GM12878 (cell line): ENCODE results near the gene IFITM5. TPM values are rescaled to one million over a fixed set of nuclear protein-coding genes. Genes with fewer than 3 reads are reported as not detected.
A peak's percentile ranks its signal among the peaks of the same experiment; 100 is the strongest.

Experiments
- CBX5 ChIP-seq: sonication (generic); IDR thresholded peaks from 2 replicates; pipeline ENCODE4 v1.6.1; 2016; ENCODE audit warnings: low read depth, moderate library complexity, mild to moderate bottlenecking, inconsistent platforms
- ESRRA ChIP-seq: IDR thresholded peaks from 2 replicates; pipeline ENCODE4 v1.6.1; 2012; ENCODE audit warnings: mild to moderate bottlenecking, low read length, improper control_type of control experiment
- HDAC2 ChIP-seq: fragments of 200-600 bp; sonication (generic); IDR thresholded peaks from 2 replicates; pipeline ENCODE4 v1.6.1; 2017
- JUNB ChIP-seq: IDR thresholded peaks from 2 replicates; pipeline ENCODE4 v1.6.1; 2016; ENCODE audit warnings: antibody characterized with exemption, mild to moderate bottlenecking
- MXI1 ChIP-seq: fragments of 150-350 bp; IDR thresholded peaks from 2 replicates; pipeline ENCODE4 v1.6.1; 2011; ENCODE audit warnings: low read depth, mild to moderate bottlenecking, inconsistent platforms, low read length, improper control_type of control experiment
- PML ChIP-seq: IDR thresholded peaks from 2 replicates; pipeline ENCODE4 v1.6.1; 2012; ENCODE audit warnings: low read length, inconsistent platforms
- POLR2AphosphoS2 ChIP-seq: IDR thresholded peaks from 2 replicates; pipeline ENCODE4 v1.6.1; 2011; ENCODE audit warnings: low read depth, mild to moderate bottlenecking, low read length, improper control_type of control experiment, moderate library complexity
- POLR2AphosphoS5 ChIP-seq: IDR thresholded peaks from 2 replicates; pipeline ENCODE4 v1.6.1; 2011; ENCODE audit warnings: mild to moderate bottlenecking, low read length, inconsistent platforms
- RFX5 ChIP-seq: IDR thresholded peaks from 2 replicates; pipeline ENCODE4 v1.6.1; 2011; ENCODE audit warnings: low read depth, low read length, improper control_type of control experiment
- RUNX3 ChIP-seq: IDR thresholded peaks from 2 replicates; pipeline ENCODE4 v1.6.1; 2012; ENCODE audit warnings: low read length, inconsistent platforms
- SIX5 ChIP-seq: IDR thresholded peaks from 2 replicates; pipeline ENCODE4 v1.6.1; 2011; ENCODE audit warnings: mild to moderate bottlenecking, low read depth, low read length, moderate library complexity; ENCODE audit not compliant: severe bottlenecking
- SMAD5 ChIP-seq: IDR thresholded peaks from 2 replicates; pipeline ENCODE4 v1.6.1; 2016; ENCODE audit warnings: antibody characterized with exemption, low read depth
- SREBF1 ChIP-seq: IDR thresholded peaks from 2 replicates; pipeline ENCODE4 v1.6.1; 2012; ENCODE audit warnings: mild to moderate bottlenecking, low read length
- TCF12 ChIP-seq: IDR thresholded peaks from 2 replicates; pipeline ENCODE4 v1.6.1; 2011; ENCODE audit warnings: low read depth, mild to moderate bottlenecking, low read length
- YY1 ChIP-seq: IDR thresholded peaks from 2 replicates; pipeline ENCODE4 v1.6.1; 2011; ENCODE audit warnings: low read depth, mild to moderate bottlenecking, low read length
- ZNF384 ChIP-seq: IDR thresholded peaks from 2 replicates; pipeline ENCODE4 v1.6.1; 2012; ENCODE audit warnings: low read depth, mild to moderate bottlenecking, low read length, improper control_type of control experiment, borderline replicate concordance
- polyA plus RNA-seq, 11 experiments: library from polyadenylated mRNA; depleted of rRNA in 4 of 11; unstranded in 6 of 11; stranded (reverse) in 5 of 11; fragments of >200 nt; fragmentation: Nextera tagmentation in 4 of 11; fragmentation: Illumina TruSeq in 1 of 11; extraction: Ambion mirVana in 4 of 11; extraction: Trizol in 1 of 11; gene quantifications; 1 replicate in 1 of 11; 2 replicates in 10 of 11; pipeline versions ENCODE4 v1.2.1 to v1.2.3, GENCODE V29; 2011 to 2016; ENCODE audit warnings: inconsistent platforms in 2 of 11, missing spikeins in 2 of 11, low read depth in 1 of 11
- total RNA-seq, 4 experiments: library from RNA; depleted of rRNA in 3 of 4; stranded (reverse); fragments of >200 nt in 3 of 4; fragmentation: Illumina TruSeq in 1 of 4; extraction: Trizol in 1 of 4; gene quantifications; 2 replicates each; pipeline versions ENCODE4 v1.2.1 to v1.2.3, GENCODE V29; 2013 to 2021
- TF ChIP-seq, protein P1 (sequence below): IDR thresholded peaks from 2 replicates; pipeline ENCODE4 v1.6.1; 2012; ENCODE audit warnings: low read depth, low read length, improper control_type of control experiment
- TF ChIP-seq, protein P2 (sequence below): fragments of 450-650 bp; IDR thresholded peaks from 2 replicates; pipeline ENCODE4 v1.6.1; 2017; ENCODE audit warnings: mild to moderate bottlenecking
- TF ChIP-seq, protein P3 (sequence below): fragments of 450-650 bp; IDR thresholded peaks from 2 replicates; pipeline ENCODE4 v1.6.1; 2016; ENCODE audit warnings: mild to moderate bottlenecking
- TF ChIP-seq, protein P4 (sequence below): fragments of 450-650 bp; formaldehyde crosslinking; IDR thresholded peaks from 2 replicates; pipeline ENCODE4 v1.4.0; 2022; ENCODE audit warnings: mild to moderate bottlenecking, moderate library complexity
- TF ChIP-seq, protein P5 (sequence below): fragments of 450-650 bp; formaldehyde crosslinking; IDR thresholded peaks from 2 replicates; pipeline ENCODE4 v1.4.0; 2020; ENCODE audit warnings: mild to moderate bottlenecking, moderate library complexity

The IFITM5 gene
- total and polyA plus RNA-seq, 10 of the 15 experiments (the other 5 are each of a cell fraction or from before 2014, with no cell fraction given) = not detected

DNA sequence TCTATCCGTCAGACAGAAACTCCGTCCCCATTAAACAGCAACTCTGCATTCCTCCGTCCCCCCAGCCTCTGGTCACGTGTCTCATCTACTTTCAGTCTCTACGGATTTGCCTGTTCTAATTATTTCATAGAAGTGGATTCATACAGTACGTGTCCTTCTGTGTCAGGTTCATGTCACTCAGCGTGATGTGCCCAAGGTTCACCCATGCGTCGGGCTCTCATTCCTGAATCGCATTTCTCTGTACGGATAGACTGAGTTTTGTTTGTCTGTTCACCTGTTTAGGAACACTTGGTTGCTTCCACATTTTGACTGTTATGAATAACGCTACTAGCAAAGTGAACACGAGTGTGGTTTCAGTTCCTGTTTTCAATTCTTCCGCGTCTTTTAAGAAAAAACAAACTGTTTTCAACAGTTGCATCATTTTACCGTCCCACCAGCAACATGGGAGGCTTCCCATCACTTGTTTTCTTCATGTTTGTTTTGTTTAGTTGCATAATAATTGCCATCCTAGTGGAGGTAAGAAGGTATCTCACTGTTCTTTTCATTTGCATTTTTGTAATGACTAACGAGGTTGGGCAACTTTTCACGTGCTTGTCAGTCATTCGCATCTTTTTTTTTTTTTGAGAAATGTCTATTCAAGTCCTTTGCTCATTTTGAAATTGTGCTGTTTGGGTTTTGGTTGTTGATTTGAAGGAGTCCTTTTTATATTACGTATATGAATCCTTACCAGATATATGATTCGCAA, 30.0 kb downstream of the IFITM5 start (continued):
- peak; percentile 42; the same call in 1 of the 2 replicates for TF ChIP-seq POLR2AphosphoS2
- 0 out of 2 replicates have a peak, but pooled peaks have one; percentile 43 for TF ChIP-seq SMAD5
- TF ChIP-seq TCF12 = peak; percentile 94
- TF ChIP-seq RUNX3 = peak; percentile 95
- TF ChIP-seq, protein P1, sequence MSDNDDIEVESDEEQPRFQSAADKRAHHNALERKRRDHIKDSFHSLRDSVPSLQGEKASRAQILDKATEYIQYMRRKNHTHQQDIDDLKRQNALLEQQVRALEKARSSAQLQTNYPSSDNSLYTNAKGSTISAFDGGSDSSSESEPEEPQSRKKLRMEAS = peak; percentile 17; the same call in 1 of the 2 replicates
- TF ChIP-seq, protein P2, sequence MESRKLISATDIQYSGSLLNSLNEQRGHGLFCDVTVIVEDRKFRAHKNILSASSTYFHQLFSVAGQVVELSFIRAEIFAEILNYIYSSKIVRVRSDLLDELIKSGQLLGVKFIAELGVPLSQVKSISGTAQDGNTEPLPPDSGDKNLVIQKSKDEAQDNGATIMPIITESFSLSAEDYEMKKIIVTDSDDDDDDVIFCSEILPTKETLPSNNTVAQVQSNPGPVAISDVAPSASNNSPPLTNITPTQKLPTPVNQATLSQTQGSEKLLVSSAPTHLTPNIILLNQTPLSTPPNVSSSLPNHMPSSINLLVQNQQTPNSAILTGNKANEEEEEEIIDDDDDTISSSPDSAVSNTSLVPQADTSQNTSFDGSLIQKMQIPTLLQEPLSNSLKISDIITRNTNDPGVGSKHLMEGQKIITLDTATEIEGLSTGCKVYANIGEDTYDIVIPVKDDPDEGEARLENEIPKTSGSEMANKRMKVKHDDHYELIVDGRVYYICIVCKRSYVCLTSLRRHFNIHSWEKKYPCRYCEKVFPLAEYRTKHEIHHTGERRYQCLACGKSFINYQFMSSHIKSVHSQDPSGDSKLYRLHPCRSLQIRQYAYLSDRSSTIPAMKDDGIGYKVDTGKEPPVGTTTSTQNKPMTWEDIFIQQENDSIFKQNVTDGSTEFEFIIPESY = no peak
- TF ChIP-seq, protein P3, sequence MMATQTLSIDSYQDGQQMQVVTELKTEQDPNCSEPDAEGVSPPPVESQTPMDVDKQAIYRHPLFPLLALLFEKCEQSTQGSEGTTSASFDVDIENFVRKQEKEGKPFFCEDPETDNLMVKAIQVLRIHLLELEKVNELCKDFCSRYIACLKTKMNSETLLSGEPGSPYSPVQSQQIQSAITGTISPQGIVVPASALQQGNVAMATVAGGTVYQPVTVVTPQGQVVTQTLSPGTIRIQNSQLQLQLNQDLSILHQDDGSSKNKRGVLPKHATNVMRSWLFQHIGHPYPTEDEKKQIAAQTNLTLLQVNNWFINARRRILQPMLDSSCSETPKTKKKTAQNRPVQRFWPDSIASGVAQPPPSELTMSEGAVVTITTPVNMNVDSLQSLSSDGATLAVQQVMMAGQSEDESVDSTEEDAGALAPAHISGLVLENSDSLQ = peak; percentile 94
- peak; percentile 97 for TF ChIP-seq JUNB
- TF ChIP-seq, protein P4, sequence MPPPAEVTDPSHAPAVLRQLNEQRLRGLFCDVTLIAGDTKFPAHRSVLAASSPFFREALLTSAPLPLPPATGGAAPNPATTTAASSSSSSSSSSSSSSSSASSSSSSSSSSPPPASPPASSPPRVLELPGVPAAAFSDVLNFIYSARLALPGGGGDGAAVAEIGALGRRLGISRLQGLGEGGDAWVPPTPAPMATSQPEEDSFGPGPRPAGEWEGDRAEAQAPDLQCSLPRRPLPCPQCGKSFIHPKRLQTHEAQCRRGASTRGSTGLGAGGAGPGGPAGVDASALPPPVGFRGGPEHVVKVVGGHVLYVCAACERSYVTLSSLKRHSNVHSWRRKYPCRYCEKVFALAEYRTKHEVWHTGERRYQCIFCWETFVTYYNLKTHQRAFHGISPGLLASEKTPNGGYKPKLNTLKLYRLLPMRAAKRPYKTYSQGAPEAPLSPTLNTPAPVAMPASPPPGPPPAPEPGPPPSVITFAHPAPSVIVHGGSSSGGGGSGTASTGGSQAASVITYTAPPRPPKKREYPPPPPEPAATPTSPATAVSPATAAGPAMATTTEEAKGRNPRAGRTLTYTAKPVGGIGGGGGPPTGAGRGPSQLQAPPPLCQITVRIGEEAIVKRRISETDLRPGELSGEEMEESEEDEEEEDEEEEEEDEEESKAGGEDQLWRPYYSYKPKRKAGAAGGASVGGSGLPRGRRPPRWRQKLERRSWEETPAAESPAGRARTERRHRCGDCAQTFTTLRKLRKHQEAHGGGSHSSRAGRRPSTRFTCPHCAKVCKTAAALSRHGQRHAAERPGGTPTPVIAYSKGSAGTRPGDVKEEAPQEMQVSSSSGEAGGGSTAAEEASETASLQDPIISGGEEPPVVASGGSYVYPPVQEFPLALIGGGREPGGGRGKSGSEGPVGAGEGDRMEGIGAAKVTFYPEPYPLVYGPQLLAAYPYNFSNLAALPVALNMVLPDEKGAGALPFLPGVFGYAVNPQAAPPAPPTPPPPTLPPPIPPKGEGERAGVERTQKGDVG (CRISPR knock-in tag) = no peak
- no peak for TF ChIP-seq ESRRA
- peak; percentile 90 for TF ChIP-seq ZNF384
- TF ChIP-seq YY1 = peak; percentile 25; the same call in 1 of the 2 replicates
- TF ChIP-seq RFX5 = no peak
- no peak for TF ChIP-seq HDAC2
- TF ChIP-seq SREBF1 = no peak; the same call in none of the 2 replicates
- TF ChIP-seq, protein P5, sequence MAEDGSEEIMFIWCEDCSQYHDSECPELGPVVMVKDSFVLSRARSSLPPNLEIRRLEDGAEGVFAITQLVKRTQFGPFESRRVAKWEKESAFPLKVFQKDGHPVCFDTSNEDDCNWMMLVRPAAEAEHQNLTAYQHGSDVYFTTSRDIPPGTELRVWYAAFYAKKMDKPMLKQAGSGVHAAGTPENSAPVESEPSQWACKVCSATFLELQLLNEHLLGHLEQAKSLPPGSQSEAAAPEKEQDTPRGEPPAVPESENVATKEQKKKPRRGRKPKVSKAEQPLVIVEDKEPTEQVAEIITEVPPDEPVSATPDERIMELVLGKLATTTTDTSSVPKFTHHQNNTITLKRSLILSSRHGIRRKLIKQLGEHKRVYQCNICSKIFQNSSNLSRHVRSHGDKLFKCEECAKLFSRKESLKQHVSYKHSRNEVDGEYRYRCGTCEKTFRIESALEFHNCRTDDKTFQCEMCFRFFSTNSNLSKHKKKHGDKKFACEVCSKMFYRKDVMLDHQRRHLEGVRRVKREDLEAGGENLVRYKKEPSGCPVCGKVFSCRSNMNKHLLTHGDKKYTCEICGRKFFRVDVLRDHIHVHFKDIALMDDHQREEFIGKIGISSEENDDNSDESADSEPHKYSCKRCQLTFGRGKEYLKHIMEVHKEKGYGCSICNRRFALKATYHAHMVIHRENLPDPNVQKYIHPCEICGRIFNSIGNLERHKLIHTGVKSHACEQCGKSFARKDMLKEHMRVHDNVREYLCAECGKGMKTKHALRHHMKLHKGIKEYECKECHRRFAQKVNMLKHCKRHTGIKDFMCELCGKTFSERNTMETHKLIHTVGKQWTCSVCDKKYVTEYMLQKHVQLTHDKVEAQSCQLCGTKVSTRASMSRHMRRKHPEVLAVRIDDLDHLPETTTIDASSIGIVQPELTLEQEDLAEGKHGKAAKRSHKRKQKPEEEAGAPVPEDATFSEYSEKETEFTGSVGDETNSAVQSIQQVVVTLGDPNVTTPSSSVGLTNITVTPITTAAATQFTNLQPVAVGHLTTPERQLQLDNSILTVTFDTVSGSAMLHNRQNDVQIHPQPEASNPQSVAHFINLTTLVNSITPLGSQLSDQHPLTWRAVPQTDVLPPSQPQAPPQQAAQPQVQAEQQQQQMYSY (CRISPR knock-in tag) = no peak
- TF ChIP-seq MXI1 = no peak
- peak; percentile 92 for TF ChIP-seq POLR2AphosphoS5
- no peak for TF ChIP-seq SIX5
- peak; percentile 79 for TF ChIP-seq PML
- peak; percentile 81; the same call in 1 of the 2 replicates for TF ChIP-seq CBX5
